HG03565 (cell line): ENCODE results near the gene RTTN.

Experiments used
- ATAC-seq: cut with Tn5 transposase; IDR thresholded peaks from one replicate; pipeline ENCODE4 v1.9.1; 2021; ENCODE audit warnings: mild to moderate bottlenecking, moderate library complexity; ENCODE audit not compliant: unreplicated experiment

Gene RTTN

GRCh38 chr18:70216788-70217187 lies 11.3 kb upstream of the RTTN start:
- ATAC-seq = no peak

- ATAC-seq = no peak
Measured at GRCh38 chr18:70207181-70207580, 1.7 kb upstream of the RTTN start.

GRCh38 chr18:70200286-70200685 lies 5.2 kb downstream of the RTTN start:
- no peak for ATAC-seq

- ATAC-seq = no peak
Measured at GRCh38 chr18:70197844-70198243, 7.6 kb downstream of the RTTN start.

- ATAC-seq = no peak
Measured at GRCh38 chr18:70197026-70197425, 8.5 kb downstream of the RTTN start.

GRCh38 chr18:70195852-70196434 lies 9.5 kb downstream of the RTTN start:
- ATAC-seq = no peak

GRCh38 chr18:70195014-70195614 lies 10.4 kb downstream of the RTTN start:
- peak; percentile 35 for ATAC-seq

GRCh38 chr18:70194227-70194890 lies 11.1 kb downstream of the RTTN start:
- peak; percentile 76 for ATAC-seq

GRCh38 chr18:70190529-70190928 lies 15.0 kb downstream of the RTTN start:
- no peak for ATAC-seq

GRCh38 chr18:70188113-70188512 lies 17.4 kb downstream of the RTTN start:
- no peak for ATAC-seq

GRCh38 chr18:70183441-70183840 lies 22.0 kb downstream of the RTTN start:
- ATAC-seq = no peak

GRCh38 chr18:70182548-70182947 lies 22.9 kb downstream of the RTTN start:
- ATAC-seq = no peak

GRCh38 chr18:70181725-70182124 lies 23.8 kb downstream of the RTTN start:
- ATAC-seq = no peak

- no peak for ATAC-seq
Measured at GRCh38 chr18:70181015-70181414, 24.5 kb downstream of the RTTN start.

- ATAC-seq = no peak
Measured at GRCh38 chr18:70176537-70176936, 28.9 kb downstream of the RTTN start.

GRCh38 chr18:70175216-70175615 lies 30.3 kb downstream of the RTTN start:
- ATAC-seq = no peak

GRCh38 chr18:70172225-70172624 lies 33.3 kb downstream of the RTTN start:
- no peak for ATAC-seq

GRCh38 chr18:70169747-70170146 lies 35.7 kb downstream of the RTTN start:
- no peak for ATAC-seq

- ATAC-seq = no peak
Measured at GRCh38 chr18:70166668-70167067, 38.8 kb downstream of the RTTN start.

GRCh38 chr18:70165936-70166335 lies 39.6 kb downstream of the RTTN start:
- peak; percentile 71 for ATAC-seq

GRCh38 chr18:70160073-70160678 lies 45.3 kb downstream of the RTTN start:
- ATAC-seq = no peak
